Measurements from ENCODE around the gene PITPNB.

GRCh38 chr22:27867085-27867952, 51.7 kb downstream of the PITPNB start:
- TF ChIP-seq POLR2AphosphoS5 (IDR thresholded peaks at IDR 0.05; ENCODE audit: borderline replicate concordance, low read depth, low read length) (no peak), EZH2 (IDR thresholded peaks at IDR 0.05) (no peak), FOXP2 (optimal IDR thresholded peaks at IDR 0.05; ENCODE audit: control extremely low read depth, extremely low read length, insufficient read depth) (no peak)

All from SK-N-MC (cell line).